H1 (cell line): ENCODE data around the gene MGAT5. TPM values are rescaled to one million over a fixed set of nuclear protein-coding genes. Genes with fewer than 3 reads are reported as not detected.

Source experiments
- CTCF ChIA-PET: fragments of 300-600 bp; sonication (Branson Sonifier 250); formaldehyde crosslinking; loops from one replicate; lab custom pipeline; 2021; ENCODE audit not compliant: partially characterized antibody; lab: Charles Lee
- POLR2A ChIA-PET: fragments of 300-600 bp; sonication (Branson Sonifier 250); formaldehyde crosslinking; loops from one replicate; lab custom pipeline; 2021; ENCODE audit warnings: inconsistent platforms; ENCODE audit not compliant: partially characterized antibody; lab: Charles Lee
- DNase-seq, 2 experiments: peaks; one replicate each; pipeline versions ENCODE4 v3.0.0 to v3.0.0-alpha.2; 2010 to 2022; ENCODE audit warnings: low spot score in 2 of 2, low read depth in 1 of 2, mixed read lengths in 1 of 2
- FAIRE-seq: peaks from 2 replicates; lab custom pipeline; 2011; peaks lifted over from hg19 to GRCh38; lab: Jason Lieb, UNC
- H2AFZ ChIP-seq: 2 replicates; pipeline ENCODE4 v1.8.1; 2012; ENCODE audit warnings: low read length, inconsistent platforms
- H2AK5ac ChIP-seq: 2 replicates; pipeline ENCODE4 v1.6.1; 2013; ENCODE audit warnings: low read depth, low read length
- H2BK120ac ChIP-seq: replicated peaks from 2 replicates; pipeline ENCODE3; 2013; ENCODE audit warnings: low read depth, low read length, inconsistent platforms
- H2BK12ac ChIP-seq: 2 replicates; pipeline ENCODE4 v1.6.1; 2013; ENCODE audit warnings: low read depth, low read length
- H2BK15ac ChIP-seq: 2 replicates; pipeline ENCODE4 v1.6.1; 2013; ENCODE audit warnings: low read length
- H2BK20ac ChIP-seq: 2 replicates; pipeline ENCODE4 v1.6.1; 2013; ENCODE audit warnings: low read length
- H2BK5ac ChIP-seq: 2 replicates; pipeline ENCODE4 v1.6.1; 2013; ENCODE audit warnings: low read depth, low read length
- H3K14ac ChIP-seq: 2 replicates; pipeline ENCODE4 v1.6.1; 2013; ENCODE audit warnings: inconsistent platforms; ENCODE audit not compliant: insufficient read length
- H3K18ac ChIP-seq: 2 replicates; pipeline ENCODE4 v1.6.1; 2013; ENCODE audit warnings: low read length; ENCODE audit errors: extremely low read depth
- H3K23ac ChIP-seq: 2 replicates; pipeline ENCODE4 v1.6.1; 2013; ENCODE audit warnings: inconsistent platforms; ENCODE audit not compliant: insufficient read length
- H3K23me2 ChIP-seq: 2 replicates; pipeline ENCODE4 v1.6.1; 2013; ENCODE audit warnings: low read depth, low read length
- H3K27ac ChIP-seq: 2 replicates; pipeline ENCODE4 v1.6.1; 2011; ENCODE audit warnings: low read depth, low read length, inconsistent platforms
- H3K27me3 ChIP-seq, 4 experiments: replicated peaks in 1 of 4; 1 replicate in 1 of 4; 2 replicates in 3 of 4; pipeline versions ENCODE4 v1.6.1 to v1.8.1; 2011 to 2013; ENCODE audit warnings: low read length in 3 of 4, mild to moderate bottlenecking in 3 of 4, inconsistent platforms in 2 of 4, mixed read lengths in 2 of 4, moderate library complexity in 1 of 4; ENCODE audit not compliant: control insufficient read depth in 3 of 4, insufficient read depth in 3 of 4; ENCODE audit errors: extremely low read depth in 1 of 4
- H3K36me3 ChIP-seq, 4 experiments: 2 replicates each; pipeline versions ENCODE4 v1.6.1 to v1.8.1; 2011 to 2013; ENCODE audit warnings: mild to moderate bottlenecking in 4 of 4, low read length in 3 of 4, moderate library complexity in 2 of 4, control low read depth in 1 of 4, inconsistent platforms in 1 of 4; ENCODE audit not compliant: insufficient read depth in 4 of 4, control insufficient read depth in 2 of 4
- H3K4ac ChIP-seq: replicated peaks from 2 replicates; pipeline ENCODE3; 2013; ENCODE audit warnings: low read length, low read depth, mixed read lengths, inconsistent platforms; ENCODE audit not compliant: insufficient read length
- H3K4me1 ChIP-seq, 4 experiments: replicated peaks in 1 of 4; 1 replicate in 1 of 4; 2 replicates in 3 of 4; pipeline versions ENCODE4 v1.6.1 to v1.8.1; 2011 to 2013; ENCODE audit warnings: low read length in 3 of 4, inconsistent platforms in 2 of 4, mixed read lengths in 1 of 4; ENCODE audit not compliant: insufficient read depth in 4 of 4, control insufficient read depth in 3 of 4
- H3K4me2 ChIP-seq, 2 experiments: 2 replicates each; pipeline versions ENCODE4 v1.6.1 to v1.8.1; 2011 to 2013; ENCODE audit warnings: low read depth in 2 of 2, low read length in 2 of 2, control low read depth in 1 of 2, inconsistent platforms in 1 of 2, mild to moderate bottlenecking in 1 of 2; ENCODE audit not compliant: insufficient read depth in 1 of 2
- H3K4me3 ChIP-seq, 4 experiments: fragments of 200-600, 300-600 bp in 1 of 4; sonication (generic), shearing (Covaris generic), sonication (Bioruptor Twin) in 1 of 4; 2 replicates each; pipeline versions ENCODE4 v1.5.1 to v1.8.1; 2011 to 2016; ENCODE audit warnings: low read length in 4 of 4, low read depth in 3 of 4, control low read depth in 2 of 4, inconsistent platforms in 2 of 4, mild to moderate bottlenecking in 2 of 4, mixed read lengths in 1 of 4, moderate library complexity in 1 of 4; ENCODE audit not compliant: insufficient read depth in 2 of 4; ENCODE audit errors: extremely low read depth in 1 of 4
- H3K56ac ChIP-seq: replicated peaks from 2 replicates; pipeline ENCODE3; 2013; ENCODE audit warnings: low read depth, mild to moderate bottlenecking, mixed read lengths, low read length, inconsistent platforms; ENCODE audit not compliant: insufficient read length
- H3K79me1 ChIP-seq: 2 replicates; pipeline ENCODE4 v1.6.1; 2013; ENCODE audit warnings: low read depth, low read length, control low read depth
- H3K79me2 ChIP-seq, 2 experiments: 2 replicates each; pipeline versions ENCODE4 v1.6.1 to v1.8.1; 2012 to 2013; ENCODE audit warnings: low read length in 2 of 2, mild to moderate bottlenecking in 2 of 2, inconsistent platforms in 1 of 2; ENCODE audit not compliant: insufficient read depth in 2 of 2, control insufficient read depth in 1 of 2
- H3K9ac ChIP-seq, 4 experiments: replicated peaks in 1 of 4; 1 replicate in 1 of 4; 2 replicates in 3 of 4; pipeline versions ENCODE4 v1.6.1 to v1.8.1; 2011 to 2013; ENCODE audit warnings: low read depth in 3 of 4, low read length in 3 of 4, control low read depth in 2 of 4, mild to moderate bottlenecking in 2 of 4, moderate library complexity in 2 of 4, inconsistent platforms in 1 of 4; ENCODE audit errors: extremely low read depth in 1 of 4
- H3K9me3 ChIP-seq, 2 experiments: 2 replicates each; pipeline versions ENCODE4 v1.6.1 to v1.8.1; 2012 to 2013; ENCODE audit warnings: mild to moderate bottlenecking in 2 of 2, moderate library complexity in 2 of 2, control low read depth in 1 of 2, inconsistent platforms in 1 of 2, low read depth in 1 of 2, low read length in 1 of 2, mixed read lengths in 1 of 2; ENCODE audit not compliant: insufficient read depth in 2 of 2
- H4K20me1 ChIP-seq, 2 experiments: replicated peaks in 1 of 2; 2 replicates each; pipeline versions ENCODE3 to v1.8.1; 2011 to 2013; ENCODE audit warnings: inconsistent platforms in 2 of 2, low read length in 2 of 2, mild to moderate bottlenecking in 1 of 2; ENCODE audit not compliant: insufficient read depth in 2 of 2, control insufficient read depth in 1 of 2
- H4K5ac ChIP-seq: 2 replicates; pipeline ENCODE4 v1.6.1; 2013; ENCODE audit warnings: low read length, low read depth, mixed read lengths, inconsistent platforms; ENCODE audit not compliant: insufficient read length
- H4K8ac ChIP-seq: 2 replicates; pipeline ENCODE4 v1.8.0; 2013; ENCODE audit warnings: mild to moderate bottlenecking, moderate library complexity, low read length, inconsistent platforms; ENCODE audit not compliant: insufficient read depth; ENCODE audit errors: extremely low read depth
- H4K91ac ChIP-seq: replicated peaks from 2 replicates; pipeline ENCODE3; 2013; ENCODE audit warnings: low read length, mixed read lengths, inconsistent platforms; ENCODE audit not compliant: insufficient read length
- EP300 ChIP-seq, 2 experiments: IDR thresholded peaks; 1 replicate in 1 of 2; 2 replicates in 1 of 2; pipeline ENCODE4 v1.6.1; 2011 to 2012; ENCODE audit warnings: low read depth in 2 of 2, low read length in 2 of 2, mild to moderate bottlenecking in 2 of 2, borderline replicate concordance in 1 of 2, inconsistent platforms in 1 of 2, moderate library complexity in 1 of 2
- GABPA ChIP-seq: IDR thresholded peaks from 2 replicates; pipeline ENCODE4 v1.6.1; 2011; ENCODE audit warnings: mild to moderate bottlenecking, low read length, moderate library complexity, borderline replicate concordance; ENCODE audit not compliant: insufficient read depth
- POU5F1 ChIP-seq: IDR thresholded peaks from 2 replicates; pipeline ENCODE4 v1.6.1; 2011; ENCODE audit warnings: low read depth, mild to moderate bottlenecking, low read length, moderate library complexity
- RNF2 ChIP-seq: fragments of 200-900, 300-1000 bp; sonication (generic); IDR thresholded peaks from 2 replicates; pipeline ENCODE4 v1.7.1; 2016; ENCODE audit warnings: borderline replicate concordance, low read depth, mild to moderate bottlenecking, antibody characterized with exemption, low read length; ENCODE audit not compliant: poor library complexity, severe bottlenecking; ENCODE audit errors: missing control alignments
- SIRT6 ChIP-seq: IDR thresholded peaks from one replicate; pipeline ENCODE4 v1.7.1; 2012; ENCODE audit warnings: low read length, inconsistent platforms
- SRF ChIP-seq: IDR thresholded peaks from 2 replicates; pipeline ENCODE4 v1.6.1; 2011; ENCODE audit warnings: mild to moderate bottlenecking, low read depth, low read length, moderate library complexity
- WGBS, 2 experiments: shearing (Covaris generic) in 1 of 2; methylation state at CpG; one replicate each; pipeline versions ENCODE4 v1.1.6 to v1.1.7; 2013 to 2015; ENCODE audit warnings: low lambda C conversion rate in 2 of 2, mixed read lengths in 2 of 2, inconsistent platforms in 1 of 2, low coverage in 1 of 2, missing lambda C conversion rate in 1 of 2; ENCODE audit not compliant: insufficient replicate concordance in 2 of 2, insufficient coverage in 1 of 2, insufficient read length in 1 of 2; ENCODE audit errors: extremely low coverage in 1 of 2, missing lambda C conversion rate in 1 of 2; 5-methylcytosine and 5-hydroxymethylcytosine counted together
- polyA plus RNA-seq, 7 experiments: library from polyadenylated mRNA; depleted of rRNA in 3 of 7; stranded (reverse) in 5 of 7; unstranded in 2 of 7; fragments of >200 nt in 5 of 7; fragments of 200-250 nt in 2 of 7; gene quantifications; 1 replicate in 5 of 7; 2 replicates in 1 of 7; 4 replicates in 1 of 7; pipeline versions ENCODE4 v1.2.1 to v1.2.3, GENCODE V29; 2011 to 2013; ENCODE audit warnings: missing spikeins in 2 of 7, mixed read lengths in 2 of 7
- total RNA-seq: library from RNA; stranded (reverse); fragmentation: NEBNext Ultra II Directional; extraction: Animal tissue kit (Norgen Biotek cat#: 25700); gene quantifications from 2 replicates; pipeline ENCODE4 v1.2.1, GENCODE V29; 2021

The MGAT5 gene
- total and polyA plus RNA-seq, 2 of the 8 experiments (the other 6 are each of a cell fraction or from before 2014, with no cell fraction given): 11.2 to 49.2 TPM

- Histone ChIP-seq H3K14ac (no peak overlapping the region), H3K79me1 (peaks cover 2% of the 10 kb centered on the region; the same call in 1 of the 2 replicates), H2BK5ac (no peak overlapping the region), H2AFZ (no peak overlapping the region), H3K4me1 (no peaks in the 10 kb centered on the region), H3K4ac (no peak overlapping the region), H3K4me2 (no peak overlapping the region), H3K27ac (no peak overlapping the region), H4K5ac (no peak overlapping the region), H3K23ac (no peak overlapping the region), H3K56ac (no peak overlapping the region), H3K27me3 (no peaks in the 10 kb centered on the region; a peak in 2 of 7 replicates), H3K4me3 (no peak overlapping the region), H3K9me3 (peaks cover 5 to 6% of the 10 kb centered on the region in 2 experiments; a peak in 2 of 4 replicates), H3K23me2 (no peaks in the 10 kb centered on the region; the same call in 1 of the 2 replicates), H2BK15ac (no peak overlapping the region), H2BK20ac (no peak overlapping the region), H2BK120ac (no peak overlapping the region), H4K91ac (no peak overlapping the region), H3K36me3 (peaks cover 0 to 4% (median 0%) of the 10 kb centered on the region in 4 experiments; a peak in 2 of 8 replicates), H3K18ac (no peak overlapping the region; the same call in 1 of the 2 replicates), H2AK5ac (no peak overlapping the region), H3K79me2 (peaks cover 0 to 59% of the 10 kb centered on the region in 2 experiments; a peak in 2 of 4 replicates), H4K20me1 (peaks cover 0 to 2% of the 10 kb centered on the region in 2 experiments), H3K9ac (no peak overlapping the region), H2BK12ac (no peak overlapping the region), H4K8ac (no peak overlapping the region)
- TF ChIP-seq POU5F1 (no peak), EP300 (IDR thresholded peaks at IDR 0.05; ENCODE audit: borderline replicate concordance in 1 of 2, low read depth in 2 of 2, low read length in 2 of 2) (no peak), RNF2 (no peak), SIRT6 (no peak), SRF (no peak), GABPA (no peak)
- FAIRE-seq: no peak
- WGBS, 2 experiments: 78% methylated on average over 1 of the region's 1 CpG; no CpG with 5 or more reads in 1 of the 2 experiments
- ChIA-PET POLR2A (no interaction called here), CTCF (interaction anchor here (0.7 to 3.2 kb wide), 6 partner anchors 10 to 217 kb away, joined by 3 to 35 read pairs (median 5); no protein-coding TSS in a partner anchor)
- DNase-seq: no peak
Observed at GRCh38 chr2:134234535-134234934, 19.3 kb upstream of the MGAT5 start.
